Neuron (in vitro differentiated cells): ENCODE results near the gene RHOXF2B.
"Not testable (repeated sequence)": the region's sequence is repeated elsewhere in the genome, so short reads cannot be mapped to it uniquely, and the experiment has no call there.

Experiments
- H2AFZ ChIP-seq: one replicate; pipeline ENCODE4 v1.6.1; 2013; ENCODE audit warnings: low read depth, mild to moderate bottlenecking, inconsistent platforms, low read length, moderate library complexity
- H3K27me3 ChIP-seq: one replicate; pipeline ENCODE4 v1.6.1; 2013; ENCODE audit warnings: low read length; ENCODE audit not compliant: insufficient read depth
- H3K36me3 ChIP-seq: one replicate; pipeline ENCODE4 v1.6.1; 2013; ENCODE audit warnings: low read length; ENCODE audit not compliant: insufficient read depth
- H3K4me1 ChIP-seq: one replicate; pipeline ENCODE4 v1.6.1; 2013; ENCODE audit warnings: low read length; ENCODE audit not compliant: insufficient read depth
- H3K4me3 ChIP-seq: 2 replicates; pipeline ENCODE4 v1.5.1; 2013; ENCODE audit warnings: mild to moderate bottlenecking, low read length, moderate library complexity
- H3K9me3 ChIP-seq: one replicate; pipeline ENCODE4 v1.6.1; 2013; ENCODE audit warnings: low read length

The RHOXF2B gene

DNA sequence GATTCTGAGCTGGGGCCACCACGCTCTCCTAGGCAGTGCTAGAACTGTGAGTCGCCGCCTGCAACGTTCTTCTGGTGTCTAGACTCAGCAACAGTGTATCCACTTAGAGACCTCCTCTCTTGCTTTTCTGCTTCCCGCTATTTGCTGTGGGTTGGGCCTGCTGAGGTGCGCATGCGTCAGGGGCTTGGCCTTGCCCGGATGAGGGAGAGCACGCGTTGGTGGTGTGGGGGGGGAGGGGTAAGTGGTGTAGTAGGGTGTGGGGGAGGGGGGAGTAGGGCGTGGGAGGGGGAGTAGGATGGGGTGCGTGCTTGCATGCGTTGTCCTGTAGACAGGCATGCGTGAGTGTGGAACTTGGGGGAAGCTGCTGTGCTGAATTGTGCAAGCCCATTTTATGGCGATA is at the start of gene RHOXF2B:
Gene RHOXF2B (minus strand): TSS at position 101 of the 400 bp plus-strand sequence. CDS start 138 bp downstream, outside the sequence.
- H3K36me3 ChIP-seq = not testable (repeated sequence)

DNA sequence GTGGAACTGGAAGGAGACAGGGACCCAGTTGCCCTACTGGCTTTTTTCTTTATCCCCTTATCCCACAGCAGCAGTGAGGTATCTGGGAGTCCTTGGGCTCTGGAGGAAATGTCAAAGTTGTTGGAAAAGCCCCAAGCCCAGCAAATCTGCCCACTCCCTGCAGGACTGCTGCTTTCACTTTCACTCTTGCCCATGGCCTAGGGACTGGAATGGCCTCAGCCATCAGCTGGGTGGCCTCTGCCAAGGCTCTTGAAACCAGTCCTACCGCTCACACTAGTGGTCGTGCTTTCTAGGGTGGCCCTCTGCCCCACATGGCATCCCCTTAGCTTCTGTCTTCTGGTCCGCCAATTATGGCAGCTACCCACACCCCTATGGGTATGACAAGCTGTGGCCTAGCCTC is 48.0 kb upstream of the RHOXF2B start:
- Histone ChIP-seq H3K9me3 (no peaks in the 10 kb centered on the region), H3K27me3 (no peaks in the 10 kb centered on the region), H3K4me1 (no peaks in the 10 kb centered on the region), H3K4me3 (no peak overlapping the region), H3K36me3 (no peaks in the 10 kb centered on the region), H2AFZ (no peak overlapping the region)

More for the DNA sequence above, at the start of gene RHOXF2B:
- H3K27me3 ChIP-seq, H3K4me3 ChIP-seq, H2AFZ ChIP-seq, H3K4me1 ChIP-seq, H3K9me3 ChIP-seq: not testable (repeated sequence)

DNA sequence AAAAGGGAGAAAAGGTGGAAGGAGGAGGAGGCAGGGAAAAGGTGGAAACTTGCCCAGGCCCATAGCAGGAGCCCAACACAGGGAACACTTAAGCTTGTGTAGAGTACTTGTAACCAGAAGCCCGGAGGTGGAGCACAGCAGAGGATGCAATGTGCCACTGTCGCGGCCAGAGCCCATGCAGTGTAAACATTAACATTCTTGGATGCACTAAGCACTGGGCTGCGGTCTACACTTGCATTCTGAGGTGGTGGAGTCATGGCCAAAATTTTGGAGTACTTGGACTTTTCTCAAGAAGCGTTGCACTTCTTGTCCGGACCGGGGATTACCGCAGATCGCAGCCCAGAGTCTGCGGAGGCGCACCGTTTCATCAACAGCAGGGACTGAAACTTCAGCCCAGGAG is 42.7 kb upstream of the RHOXF2B start:
- Histone ChIP-seq H3K27me3 (peaks cover 7% of the 10 kb centered on the region), H2AFZ (no peak overlapping the region), H3K9me3 (peaks cover 2% of the 10 kb centered on the region), H3K4me1 (no peaks in the 10 kb centered on the region), H3K36me3 (no peaks in the 10 kb centered on the region), H3K4me3 (no peak overlapping the region)

DNA sequence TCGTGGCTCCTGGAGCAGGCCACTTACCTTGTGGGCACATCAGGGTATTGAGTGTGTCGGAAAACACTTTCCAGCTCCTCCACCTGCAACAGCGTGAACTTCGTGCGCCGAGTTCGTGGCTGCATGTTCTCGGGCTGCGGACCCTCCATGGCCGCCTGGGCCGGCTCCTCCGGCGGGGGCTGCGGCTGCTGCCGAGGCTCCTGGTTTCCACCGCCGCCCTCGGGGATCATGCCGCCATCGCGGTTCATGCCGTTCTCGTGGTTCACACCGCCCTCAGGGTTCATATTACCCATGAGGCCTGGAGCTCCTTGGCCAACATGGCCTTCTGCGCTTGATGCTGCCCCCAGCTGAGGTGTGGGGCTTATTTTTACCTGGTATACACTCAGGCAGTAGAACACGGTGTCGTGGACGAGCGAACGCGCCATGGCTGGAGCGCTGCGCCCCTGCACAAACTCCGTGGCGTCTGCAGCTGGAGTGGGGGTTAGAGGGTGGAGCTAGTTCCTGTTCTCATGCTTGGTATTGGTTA is 38.0 kb upstream of the RHOXF2B start, which contains the start of gene RHOXF1:
Gene RHOXF1 (minus strand): TSS at position 476 of the 526 bp plus-strand sequence. CDS start 51 bp downstream, at position 425.
- Histone ChIP-seq H2AFZ (no peak within 1 kb of the TSS), H3K9me3 (peaks cover 3% of the 10 kb centered on the region), H3K4me1 (no peaks in the 10 kb centered on the region), H3K27me3 (peaks cover 10% of the 10 kb centered on the region), H3K4me3 (no peak within 1 kb of the TSS), H3K36me3 (no peaks in the 10 kb centered on the region)

DNA sequence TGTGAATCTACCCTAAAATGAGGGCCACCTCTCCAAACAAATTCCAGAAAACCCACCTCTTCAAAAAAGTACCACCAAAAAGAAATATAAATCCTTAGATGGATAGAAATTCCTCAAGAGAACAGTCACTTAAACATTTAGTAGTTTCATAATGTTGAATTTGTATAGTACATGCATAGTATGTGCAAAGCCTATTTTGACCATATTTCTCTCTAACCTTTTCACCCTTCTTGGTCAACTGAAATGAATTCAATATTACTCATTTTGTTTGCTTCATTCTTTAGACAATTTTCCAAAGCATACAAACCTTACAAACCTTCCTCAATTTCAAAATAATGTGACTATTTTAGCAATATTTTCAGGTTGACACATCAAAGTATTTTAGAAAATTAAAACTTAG is 34.1 kb upstream of the RHOXF2B start:
- H3K4me3 ChIP-seq = no peak overlapping the region
- H3K36me3 ChIP-seq = no peaks in the 10 kb centered on the region
- peaks cover 4% of the 10 kb centered on the region for H3K27me3 ChIP-seq
- no peaks in the 10 kb centered on the region for H3K4me1 ChIP-seq
- H3K9me3 ChIP-seq = peaks cover 3% of the 10 kb centered on the region
- H2AFZ ChIP-seq = no peak overlapping the region

DNA sequence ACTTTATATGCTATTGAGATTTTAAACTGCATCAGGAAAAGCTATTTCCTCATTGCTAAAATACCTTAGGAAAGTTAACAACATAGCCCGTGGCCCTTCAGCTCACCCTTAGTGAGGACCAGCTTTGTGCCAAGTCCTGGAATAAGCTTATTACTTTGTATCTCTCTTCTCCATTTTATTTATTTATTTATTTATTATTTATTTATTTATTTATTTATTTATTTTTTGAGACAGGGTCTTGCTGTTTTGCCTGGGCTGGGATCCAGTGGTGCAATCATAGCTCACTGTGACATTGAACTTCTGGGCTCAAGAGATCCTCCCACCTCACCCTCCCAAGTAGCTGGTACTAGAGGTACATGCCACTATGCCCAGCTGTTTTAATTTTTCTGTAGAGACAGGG is 31.9 kb upstream of the RHOXF2B start:
- no peak overlapping the region for H3K4me3 ChIP-seq
- no peaks in the 10 kb centered on the region for H3K36me3 ChIP-seq
- H2AFZ ChIP-seq = no peak overlapping the region
- H3K4me1 ChIP-seq = no peaks in the 10 kb centered on the region
- H3K27me3 ChIP-seq = peaks cover 4% of the 10 kb centered on the region
- no peaks in the 10 kb centered on the region for H3K9me3 ChIP-seq

DNA sequence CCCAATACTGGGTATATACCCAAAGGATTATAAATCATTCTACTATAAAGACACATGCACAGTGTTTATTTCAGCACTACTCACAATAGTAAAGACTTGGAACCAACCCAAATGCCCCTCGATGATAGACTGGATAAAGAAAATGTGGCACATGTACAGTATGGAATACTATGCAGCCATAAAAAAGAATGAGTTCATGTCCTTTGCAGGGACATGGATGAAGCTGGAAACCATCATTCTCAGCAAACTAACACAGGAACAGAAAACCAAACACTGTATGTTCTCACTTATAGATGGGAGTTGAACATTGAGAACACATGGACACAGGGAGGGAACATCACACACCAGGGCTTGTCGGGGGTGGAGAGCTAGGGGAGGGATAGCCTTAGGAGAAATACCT is 27.2 kb upstream of the RHOXF2B start:
- H3K36me3 ChIP-seq, H3K9me3 ChIP-seq, H3K4me1 ChIP-seq, H3K27me3 ChIP-seq, H3K4me3 ChIP-seq, H2AFZ ChIP-seq: not testable (repeated sequence)

DNA sequence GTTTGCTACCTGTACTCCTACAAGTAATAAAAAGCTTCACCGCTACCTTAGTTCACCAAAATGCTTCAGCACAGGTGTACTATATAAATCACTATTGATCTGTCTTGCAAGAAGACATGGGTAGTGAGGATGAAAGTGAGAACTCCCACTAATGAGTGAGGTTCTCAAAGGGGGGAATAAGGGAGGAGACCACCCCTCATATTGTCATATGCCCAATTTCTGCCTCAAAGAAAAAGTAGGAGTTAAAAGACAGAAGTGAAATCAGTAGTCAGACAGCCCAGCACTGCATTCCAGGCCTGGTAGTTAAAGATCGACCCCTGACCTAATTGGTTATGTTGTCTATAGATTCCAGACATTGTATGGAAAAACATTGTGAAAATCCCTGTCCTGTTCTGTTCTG is 23.6 kb upstream of the RHOXF2B start:
- not testable (repeated sequence) for H3K27me3 ChIP-seq, H3K36me3 ChIP-seq, H3K4me1 ChIP-seq, H2AFZ ChIP-seq, H3K4me3 ChIP-seq, H3K9me3 ChIP-seq

DNA sequence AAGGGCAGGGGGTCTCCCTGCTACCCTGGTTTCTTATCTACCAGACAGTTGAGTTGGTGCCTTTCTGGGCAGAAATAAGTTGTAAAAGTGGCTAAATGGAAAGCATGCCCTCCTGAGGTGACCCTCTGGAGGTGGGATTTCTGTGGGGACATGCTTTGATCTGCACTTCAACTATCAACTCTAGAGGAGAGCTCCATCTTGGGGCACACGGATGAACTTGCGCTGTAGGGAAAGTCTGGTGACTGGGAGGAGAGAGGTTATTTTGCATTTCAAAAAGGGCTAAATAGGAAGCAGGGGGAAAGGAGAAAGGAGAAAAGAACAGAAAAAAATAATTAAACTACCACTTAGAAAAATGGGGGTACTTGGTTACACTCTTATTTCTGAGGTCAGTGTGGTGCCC is 12.7 kb upstream of the RHOXF2B start:
- no peak overlapping the region for H3K4me3 ChIP-seq

DNA sequence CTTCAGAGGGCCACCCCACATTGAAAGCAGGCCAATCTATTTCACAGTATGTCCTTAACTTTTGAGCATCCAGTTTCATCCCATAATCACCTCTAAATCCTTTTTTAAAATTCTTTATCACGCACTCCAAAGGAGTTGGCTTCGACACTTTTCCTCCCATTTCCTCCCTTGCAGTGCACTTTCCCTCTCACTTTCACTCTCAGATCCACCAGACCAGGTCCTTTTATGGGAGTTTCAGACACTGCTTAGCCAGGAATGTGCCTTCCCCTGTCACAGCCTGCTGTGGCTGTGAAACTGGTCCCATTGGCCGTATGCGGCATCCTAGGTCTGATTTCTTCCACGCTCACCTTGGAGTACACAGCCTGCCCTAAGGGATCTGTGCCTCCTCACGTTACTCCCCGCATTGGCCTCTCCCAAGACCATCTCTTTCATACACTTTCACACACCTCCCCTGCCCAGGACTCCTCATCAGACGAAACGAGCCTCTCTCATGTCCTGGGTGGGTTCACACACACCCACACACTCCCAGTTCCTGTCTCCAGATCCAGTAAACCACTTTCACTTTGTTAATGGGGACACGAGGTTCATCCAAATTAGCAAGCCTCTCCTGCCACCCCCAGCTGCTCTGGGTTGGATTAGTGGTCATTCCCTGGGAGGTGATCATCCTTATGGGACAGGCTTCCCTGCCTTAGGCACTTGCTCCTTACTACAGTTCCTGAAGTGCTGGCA is 10.0 kb upstream of the RHOXF2B start:
- no peaks in the 10 kb centered on the region for H3K4me1 ChIP-seq
- no peak overlapping the region for H3K4me3 ChIP-seq
- no peaks in the 10 kb centered on the region for H3K9me3 ChIP-seq
- no peak overlapping the region for H2AFZ ChIP-seq
- H3K36me3 ChIP-seq = no peaks in the 10 kb centered on the region
- peaks cover 5% of the 10 kb centered on the region for H3K27me3 ChIP-seq

More for the DNA sequence above, 12.7 kb upstream of the RHOXF2B start:
- no peak overlapping the region for H2AFZ ChIP-seq
- no peaks in the 10 kb centered on the region for H3K4me1 ChIP-seq
- H3K27me3 ChIP-seq = peaks cover 5% of the 10 kb centered on the region
- peaks cover 3% of the 10 kb centered on the region for H3K9me3 ChIP-seq
- no peaks in the 10 kb centered on the region for H3K36me3 ChIP-seq

DNA sequence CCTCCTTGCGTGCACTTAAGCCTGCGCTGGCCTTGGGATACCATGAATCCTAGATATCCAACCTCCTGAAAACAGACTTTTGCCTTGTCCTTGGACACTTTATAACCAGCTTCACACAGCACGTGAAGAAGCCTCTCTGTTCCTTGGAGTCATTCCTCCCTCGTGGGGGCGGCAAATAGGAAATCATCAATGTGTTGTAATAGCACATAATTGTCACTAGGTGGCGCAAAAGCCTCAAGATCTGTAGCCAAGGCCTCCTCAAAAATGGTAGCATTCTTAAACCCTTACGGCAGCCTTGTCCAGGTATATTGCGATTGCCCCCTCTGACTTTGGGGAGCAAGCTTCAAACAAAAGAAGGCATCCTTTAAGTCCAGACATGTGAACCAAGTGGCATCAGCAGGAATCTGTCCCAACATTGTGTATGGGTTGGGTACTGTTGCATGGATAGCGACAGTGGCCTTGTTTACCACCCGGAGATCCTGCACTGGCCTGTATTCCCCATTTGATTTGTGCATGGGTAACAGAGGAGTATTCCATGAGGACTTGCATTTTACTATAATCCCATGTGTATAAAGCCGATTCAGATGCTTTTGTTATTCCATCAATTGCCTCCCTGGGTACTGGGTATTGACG is 8.2 kb upstream of the RHOXF2B start:
- not testable (repeated sequence) for H3K4me1 ChIP-seq, H3K4me3 ChIP-seq, H3K9me3 ChIP-seq, H2AFZ ChIP-seq, H3K36me3 ChIP-seq, H3K27me3 ChIP-seq

DNA sequence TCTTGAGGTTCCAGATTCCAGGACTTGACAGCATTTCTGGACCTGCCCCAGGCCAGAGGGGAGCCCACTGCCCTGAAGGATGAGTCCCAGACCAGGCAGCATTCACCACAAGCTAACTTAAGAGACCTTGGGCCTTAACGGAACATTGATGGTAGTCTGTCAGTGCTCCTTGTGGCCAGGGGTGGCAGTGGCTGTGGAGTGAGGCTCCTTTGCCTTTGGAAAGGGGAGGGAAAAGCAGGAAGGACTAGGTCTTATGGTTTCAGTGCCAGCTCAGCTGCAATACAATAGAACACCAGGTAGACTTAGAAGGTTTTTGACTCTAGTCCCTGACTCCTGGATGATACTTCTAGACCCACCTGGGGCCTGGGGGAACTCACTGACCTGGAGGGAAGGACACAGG is 11.3 kb downstream of the RHOXF2B start:
- not testable (repeated sequence) for H3K4me1 ChIP-seq, H3K36me3 ChIP-seq, H3K9me3 ChIP-seq, H3K27me3 ChIP-seq, H2AFZ ChIP-seq, H3K4me3 ChIP-seq

DNA sequence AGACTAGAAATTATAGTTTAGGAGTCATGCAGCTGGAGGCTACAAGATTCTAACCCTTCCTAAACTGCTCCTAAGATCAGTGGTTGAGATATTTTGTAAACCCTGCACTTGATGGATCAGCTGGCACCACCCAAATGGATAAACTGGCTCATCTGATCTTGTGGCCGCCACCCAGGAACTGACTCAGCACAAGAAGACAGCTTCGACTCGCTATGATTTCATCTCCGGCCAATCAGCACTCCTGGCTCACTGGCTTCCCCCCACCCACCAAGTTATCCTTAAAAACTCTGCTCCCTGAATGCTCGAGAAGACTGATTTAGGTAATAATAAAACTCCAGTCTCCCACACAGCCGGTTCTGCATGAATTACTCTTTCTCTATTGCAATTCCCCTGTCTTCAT is 34.8 kb downstream of the RHOXF2B start:
- not testable (repeated sequence) for H3K4me1 ChIP-seq, H3K27me3 ChIP-seq, H2AFZ ChIP-seq, H3K4me3 ChIP-seq, H3K36me3 ChIP-seq, H3K9me3 ChIP-seq
